Hematopoietic multipotent progenitor cell treated with erythropoietin and hydrocortisone succinate and interleukin-3 and kit ligand, for 17 days (in vitro differentiated cells): Measurements from ENCODE around the gene SEC63.
A peak's percentile ranks its signal among the peaks of the same experiment; 100 is the strongest.
"Not testable (repeated sequence)": the region's sequence is repeated elsewhere in the genome, so short reads cannot be mapped to it uniquely, and the experiment has no call there.

ENCODE experiments used
- DNase-seq: peaks from one replicate; pipeline ENCODE4 v3.0.0-alpha.2; 2015; ENCODE audit warnings: low spot score

The SEC63 gene

GRCh38 chr6:107957909-107958688, at the start of gene SEC63:
Gene SEC63 (minus strand): TSS chr6:107958208. CDS start chr6:107958009, 199 bp downstream.
- DNase-seq, result peak; percentile 97

GRCh38 chr6:108005961-108006360, 48.0 kb upstream of the SEC63 start:
- no peak for DNase-seq

- DNase-seq, result no peak
These were observed 46.9 kb upstream of the SEC63 start for GRCh38 chr6:108004861-108005260.

GRCh38 chr6:108002365-108003221, 44.6 kb upstream of the SEC63 start:
- no peak for DNase-seq

- no peak for DNase-seq
These were observed 43.8 kb upstream of the SEC63 start for GRCh38 chr6:108001696-108002231.

- DNase-seq, result not testable (repeated sequence)
These were observed 42.3 kb upstream of the SEC63 start for GRCh38 chr6:108000259-108000658.

GRCh38 chr6:107999341-107999740, 41.3 kb upstream of the SEC63 start:
- no peak for DNase-seq

- DNase-seq, result no peak
These were observed 34.0 kb upstream of the SEC63 start for GRCh38 chr6:107991772-107992550.

GRCh38 chr6:107991061-107991460, 33.1 kb upstream of the SEC63 start:
- no peak for DNase-seq

- not testable (repeated sequence) for DNase-seq
These were observed 32.6 kb upstream of the SEC63 start for GRCh38 chr6:107990587-107990986.

- no peak for DNase-seq
These were observed 31.4 kb upstream of the SEC63 start for GRCh38 chr6:107989166-107990094.

- no peak for DNase-seq
These were observed 30.6 kb upstream of the SEC63 start for GRCh38 chr6:107988570-107988969.

- no peak for DNase-seq
These were observed 29.8 kb upstream of the SEC63 start for GRCh38 chr6:107987805-107988204.

GRCh38 chr6:107985701-107986100, 27.7 kb upstream of the SEC63 start:
- DNase-seq, result no peak

GRCh38 chr6:107983811-107984210, 25.8 kb upstream of the SEC63 start:
- DNase-seq, result no peak

- no peak for DNase-seq
These were observed 24.5 kb upstream of the SEC63 start for GRCh38 chr6:107982486-107982885.

GRCh38 chr6:107981695-107982094, 23.7 kb upstream of the SEC63 start:
- no peak for DNase-seq

- DNase-seq, result peak; percentile 30
These were observed 19.3 kb upstream of the SEC63 start for GRCh38 chr6:107977283-107977682.

- DNase-seq, result no peak
These were observed 18.3 kb upstream of the SEC63 start for GRCh38 chr6:107976155-107976783.

- DNase-seq, result no peak
These were observed 15.6 kb upstream of the SEC63 start for GRCh38 chr6:107973594-107973993.
